T47D (cell line): ENCODE data around the gene BHLHE41.

Experiments
- DNase-seq, 2 experiments: peaks; one replicate each; pipeline versions ENCODE4 v3.0.0 to v3.0.0-alpha.2; 2011 to 2012; ENCODE audit warnings: low read depth in 1 of 2, low spot score in 1 of 2
- JUND ChIP-seq: IDR thresholded peaks from 2 replicates; pipeline ENCODE4 v1.6.1; 2012; ENCODE audit warnings: low read depth
- in situ Hi-C: cut with HindIII; loops from 2 replicates; pipeline ENCODE4 v1.10.0; 2016; ENCODE audit warnings: low sequenced_read_pairs, low pct_unique_long_range_greater_than_20kb

BHLHE41 gene

GRCh38 chr12:26077915-26078702 lies 46.7 kb downstream of the BHLHE41 start:
- in situ Hi-C loops = no loop called here
- DNase-seq = no peak
- no peak for TF ChIP-seq JUND
